Vagina (tissue), 2 donors: ENCODE data around the gene CD177. TPM values are rescaled to one million over a fixed set of nuclear protein-coding genes. Genes with fewer than 3 reads are reported as not detected.
"Not testable (repeated sequence)": the region's sequence is repeated elsewhere in the genome, so short reads cannot be mapped to it uniquely, and the experiment has no call there.

Experiments used
- DNase-seq, 2 donors: peaks; one replicate each; pipeline ENCODE4 v3.0.0-alpha.2; 2017; ENCODE audit errors: extremely low spot score in 2 of 2
- H3K27ac ChIP-seq: fragments of 200-600 bp; sonication (generic); one replicate; pipeline ENCODE4 v1.5.1; 2019
- H3K27me3 ChIP-seq: fragments of 200-600 bp; sonication (generic); one replicate; pipeline ENCODE4 v1.5.1; 2019
- H3K36me3 ChIP-seq, 2 donors: fragments of 200-600 bp; sonication (generic); one replicate each; pipeline ENCODE4 v1.5.1; 2017 to 2019
- H3K4me1 ChIP-seq: fragments of 200-600 bp; sonication (generic); one replicate; pipeline ENCODE4 v1.5.1; 2019
- H3K4me3 ChIP-seq, 2 donors: fragments of 200-600 bp; sonication (generic); 1 replicate in 1 of 2; 2 replicates in 1 of 2; pipeline ENCODE4 v1.5.1; 2016 to 2019
- H3K9me3 ChIP-seq: fragments of 200-600 bp; sonication (generic); one replicate; pipeline ENCODE4 v1.5.1; 2019
- CTCF ChIP-seq, 3 experiments: fragments of 450-650 bp in 2 of 3; fragments of 200-600 bp in 1 of 3; sonication (generic) in 1 of 3; IDR thresholded peaks; one replicate each; pipeline ENCODE4 v1.5.1; 2017 to 2019; ENCODE audit warnings: antibody characterized with exemption in 3 of 3, mild to moderate bottlenecking in 2 of 3, moderate library complexity in 2 of 3
- POLR2A ChIP-seq, 2 donors: fragments of 450-650 bp; IDR thresholded peaks; one replicate each; pipeline ENCODE4 v1.6.1; 2017; ENCODE audit warnings: antibody characterized with exemption in 2 of 2, mild to moderate bottlenecking in 2 of 2, moderate library complexity in 2 of 2
- POLR2AphosphoS5 ChIP-seq, 2 donors: sonication (generic); formaldehyde crosslinking; IDR thresholded peaks; one replicate each; pipeline ENCODE4 v1.9.0; 2017; ENCODE audit warnings: antibody characterized with exemption in 2 of 2, mild to moderate bottlenecking in 2 of 2, low read depth in 1 of 2; ENCODE audit not compliant: insufficient read depth in 1 of 2
- intact Hi-C: fragments of 100-400 bp; cut with DNase I; formaldehyde crosslinking; loops from one replicate; pipeline ENCODE4 v1.15.1; 2023
- total RNA-seq: library from RNA; depleted of rRNA; stranded (reverse); fragments of >200 nt; gene quantifications from one replicate; pipeline ENCODE4 v1.2.3, GENCODE V29; 2016

Gene CD177
- total RNA-seq, 1 donor from 2014 or later = not detected

DNA sequence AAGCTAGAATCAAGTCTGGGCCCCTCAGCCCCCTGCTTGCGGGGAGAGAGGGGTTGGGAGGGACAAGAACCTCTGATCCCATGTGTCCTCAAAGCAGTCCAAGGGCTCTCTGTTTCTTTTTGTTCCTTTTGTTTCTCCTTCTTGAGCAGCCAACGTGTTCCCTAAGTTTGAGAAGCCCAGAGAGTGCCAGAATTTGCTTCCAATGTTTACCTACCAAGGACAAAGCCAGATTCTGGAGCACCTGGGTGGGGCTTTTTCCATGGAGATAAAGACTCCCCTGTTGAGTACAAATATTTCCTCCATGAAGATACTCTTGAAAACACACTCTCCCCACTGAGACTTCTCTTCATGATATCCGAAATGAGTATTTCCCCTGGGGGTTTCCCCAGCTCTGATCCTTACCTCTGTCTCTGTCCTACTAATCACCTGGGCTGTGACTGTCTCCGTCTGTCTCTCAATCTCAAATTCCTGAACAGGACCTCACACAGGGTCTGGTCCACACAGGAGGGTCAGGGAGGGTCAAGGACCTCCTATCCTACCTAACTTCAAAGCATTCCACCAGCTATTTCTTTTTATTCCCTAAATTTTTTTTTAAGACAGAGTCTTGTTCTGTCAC is 27.4 kb downstream of the CD177 start:
- TF ChIP-seq POLR2AphosphoS5 (IDR thresholded peaks at IDR 0.05; ENCODE audit: insufficient read depth in 1 of 2, low read depth in 1 of 2) (no peak), POLR2A (IDR thresholded peaks at IDR 0.05) (no peak), CTCF (IDR thresholded peaks at IDR 0.05) (no peak)
- H3K9me3 ChIP-seq = no peaks in the 10 kb centered on the region
- peaks cover 6% of the 10 kb centered on the region for H3K4me1 ChIP-seq
- no peak for DNase-seq
- H3K36me3 ChIP-seq = no peaks in the 10 kb centered on the region
- no peaks in the 10 kb centered on the region for H3K27me3 ChIP-seq
- no peak overlapping the region for H3K27ac ChIP-seq
- intact Hi-C loops = no loop called here
- no peak overlapping the region for H3K4me3 ChIP-seq

DNA sequence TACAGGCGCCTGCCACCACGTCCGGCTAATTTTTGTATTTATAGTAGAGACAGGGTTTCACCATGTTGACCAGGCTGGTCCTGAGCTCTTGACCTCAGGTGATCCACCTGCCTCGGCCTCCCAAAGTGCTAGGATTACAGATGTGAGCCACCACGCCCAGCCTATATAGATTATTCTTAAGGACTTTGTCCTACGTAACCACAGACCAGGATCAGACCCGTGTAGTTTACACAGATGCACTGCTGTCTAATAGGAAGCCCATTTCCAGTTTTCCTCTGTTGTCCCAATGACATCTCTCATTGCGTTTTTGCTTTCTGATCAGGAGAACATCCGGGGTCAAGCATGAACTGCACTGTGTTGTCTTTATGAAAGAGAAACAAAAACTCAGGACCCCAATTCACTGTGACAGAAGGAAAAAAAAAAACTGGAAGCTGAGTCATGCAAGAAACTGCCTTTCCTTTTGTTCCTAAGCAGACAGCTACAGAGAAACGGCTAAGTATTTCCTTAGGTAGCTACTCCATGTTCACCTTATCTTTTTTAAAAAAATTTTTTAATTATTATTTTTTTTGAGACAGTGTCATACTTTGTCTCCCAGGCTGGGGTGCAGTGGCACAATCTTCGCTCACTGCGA is 29.2 kb downstream of the CD177 start:
- DNase-seq, H3K4me3 ChIP-seq, H3K36me3 ChIP-seq, H3K9me3 ChIP-seq, intact Hi-C loops, H3K27ac ChIP-seq, H3K4me1 ChIP-seq, H3K27me3 ChIP-seq: not testable (repeated sequence)

- H3K36me3 ChIP-seq, H3K27ac ChIP-seq, H3K27me3 ChIP-seq, H3K4me1 ChIP-seq, H3K4me3 ChIP-seq, H3K9me3 ChIP-seq, DNase-seq, intact Hi-C loops: not testable (repeated sequence)
These were observed 29.8 kb downstream of the CD177 start for GRCh38 chr19:43383254-43383653.

DNA sequence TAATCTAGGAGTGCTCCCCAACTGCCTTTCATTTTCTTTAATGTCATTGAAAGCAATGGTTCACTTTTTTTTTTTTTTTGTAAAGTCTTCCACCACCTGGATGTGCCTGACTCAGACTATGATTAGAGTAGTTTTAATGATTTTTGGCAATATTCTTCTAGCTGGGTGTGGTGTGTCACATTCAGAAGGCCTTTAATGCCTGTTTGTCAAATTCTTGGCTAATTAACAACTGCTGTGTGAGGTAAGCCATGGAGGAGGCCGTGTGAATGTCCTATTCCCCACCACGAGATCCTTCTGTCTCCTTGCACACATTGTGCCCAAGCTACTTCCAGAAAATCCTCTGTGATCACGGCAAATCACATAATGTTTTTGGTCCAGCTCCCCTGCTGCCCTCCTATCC is 30.3 kb downstream of the CD177 start:
- H3K36me3 ChIP-seq, H3K27ac ChIP-seq, H3K9me3 ChIP-seq, H3K4me3 ChIP-seq, intact Hi-C loops, H3K4me1 ChIP-seq, H3K27me3 ChIP-seq, DNase-seq: not testable (repeated sequence)

DNA sequence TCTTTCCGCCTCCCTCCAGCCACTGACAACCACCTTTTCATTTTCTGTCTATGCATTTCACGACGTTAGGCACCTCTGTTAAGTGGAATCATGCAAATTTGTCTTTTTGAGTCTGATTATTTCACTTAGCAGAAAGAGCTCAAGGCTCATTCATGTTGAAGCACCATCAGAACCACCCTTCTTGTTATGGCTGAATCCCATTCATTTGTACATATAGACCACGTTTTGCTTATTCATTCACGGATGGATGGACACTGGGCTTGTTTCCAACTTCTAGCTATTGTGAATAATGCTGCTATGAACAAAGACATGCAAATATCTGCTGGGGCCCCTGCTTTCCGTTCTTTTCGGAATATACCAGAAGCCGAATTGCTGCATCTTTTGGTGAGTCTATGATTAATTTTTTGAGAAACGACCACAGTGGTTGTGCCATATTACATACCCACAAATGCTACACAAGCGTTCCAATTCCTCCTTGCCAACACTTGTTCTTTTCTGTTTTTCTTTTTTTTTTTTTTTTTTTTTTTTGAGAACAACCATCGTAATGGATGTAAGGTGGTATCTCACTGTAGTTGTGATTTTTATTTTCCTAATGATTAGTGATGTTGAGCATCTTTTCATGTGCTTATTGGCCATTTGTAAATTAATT is 37.5 kb downstream of the CD177 start:
- DNase-seq, H3K9me3 ChIP-seq, H3K4me1 ChIP-seq, H3K36me3 ChIP-seq, H3K27ac ChIP-seq, H3K27me3 ChIP-seq, intact Hi-C loops, H3K4me3 ChIP-seq: not testable (repeated sequence)

- intact Hi-C loops, H3K4me3 ChIP-seq, H3K27ac ChIP-seq, H3K9me3 ChIP-seq, H3K27me3 ChIP-seq, DNase-seq, H3K4me1 ChIP-seq, H3K36me3 ChIP-seq: not testable (repeated sequence)
These were observed 38.1 kb downstream of the CD177 start for GRCh38 chr19:43391552-43391935.

DNA sequence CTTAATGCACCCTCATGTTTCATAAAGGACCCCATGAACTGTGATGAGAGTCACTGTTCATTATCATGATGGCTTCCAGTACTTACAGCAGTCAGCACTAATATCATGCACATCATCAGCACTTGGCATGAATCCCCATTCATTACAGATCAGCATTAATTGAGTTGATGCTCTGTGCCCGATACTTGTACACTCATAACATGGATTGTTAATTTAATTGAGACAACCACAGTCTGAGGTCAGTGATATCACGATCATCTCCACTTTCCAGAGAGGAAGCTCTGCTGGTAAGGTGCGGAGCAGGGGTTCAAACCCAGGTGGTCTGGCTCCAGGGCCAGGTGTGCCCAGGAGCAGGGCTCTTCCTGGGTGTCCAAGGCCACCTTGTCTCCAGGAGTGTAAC is 40.0 kb downstream of the CD177 start:
- H3K4me1 ChIP-seq, H3K27me3 ChIP-seq, H3K27ac ChIP-seq, H3K9me3 ChIP-seq, H3K4me3 ChIP-seq, intact Hi-C loops, H3K36me3 ChIP-seq, DNase-seq: not testable (repeated sequence)

GRCh38 chr19:43395561-43395960 is 42.1 kb downstream of the CD177 start:
- H3K4me3 ChIP-seq = no peak overlapping the region
- TF ChIP-seq POLR2AphosphoS5 (IDR thresholded peaks at IDR 0.05; ENCODE audit: insufficient read depth in 1 of 2, low read depth in 1 of 2) (no peak), POLR2A (IDR thresholded peaks at IDR 0.05) (no peak), CTCF (IDR thresholded peaks at IDR 0.05) (no peak)
- DNase-seq = no peak
- H3K4me1 ChIP-seq = no peaks in the 10 kb centered on the region
- H3K36me3 ChIP-seq = no peaks in the 10 kb centered on the region
- no peaks in the 10 kb centered on the region for H3K9me3 ChIP-seq
- intact Hi-C loops = no loop called here
- H3K27ac ChIP-seq = no peak overlapping the region
- no peaks in the 10 kb centered on the region for H3K27me3 ChIP-seq
